ENCODE results near the gene PDCD1LG2. TPM values are rescaled to one million over a fixed set of nuclear protein-coding genes. Genes with fewer than 3 reads are reported as not detected.

PDCD1LG2 gene
- total RNA-seq, 2 experiments from 2014 or later: 0.11 to 0.17 TPM

- H3K4me1 ChIP-seq (ENCODE audit: insufficient read depth, low read length): peaks cover 20% of the 10 kb centered on the region
- DNase-seq: no peak
- H3K4me3 Mint-ChIP-seq: no peak overlapping the region
- ChIA-PET POLR2A (interaction anchor here (1.1 kb wide), 1 partner anchor 114 kb away, joined by 3 read pairs; the partner anchor contains the start of gene CD274), CTCF (no interaction called here)
- no peaks in the 10 kb centered on the region for H3K27me3 Mint-ChIP-seq
- no peaks in the 10 kb centered on the region for H3K9me3 ChIP-seq (ENCODE audit: control insufficient read depth in 1 of 2, insufficient read depth in 1 of 2, low read length in 2 of 2)
- H3K27ac Mint-ChIP-seq: peak overlapping the region; percentile 37
- intact Hi-C loops (cut with DNase I, micrococcal nuclease): no loop called here
- peaks cover 58% of the 10 kb centered on the region for H3K4me1 Mint-ChIP-seq (ENCODE audit: low read depth)
- peaks cover 2% of the 10 kb centered on the region for H3K9me3 Mint-ChIP-seq
- TF ChIP-seq, protein P1, sequence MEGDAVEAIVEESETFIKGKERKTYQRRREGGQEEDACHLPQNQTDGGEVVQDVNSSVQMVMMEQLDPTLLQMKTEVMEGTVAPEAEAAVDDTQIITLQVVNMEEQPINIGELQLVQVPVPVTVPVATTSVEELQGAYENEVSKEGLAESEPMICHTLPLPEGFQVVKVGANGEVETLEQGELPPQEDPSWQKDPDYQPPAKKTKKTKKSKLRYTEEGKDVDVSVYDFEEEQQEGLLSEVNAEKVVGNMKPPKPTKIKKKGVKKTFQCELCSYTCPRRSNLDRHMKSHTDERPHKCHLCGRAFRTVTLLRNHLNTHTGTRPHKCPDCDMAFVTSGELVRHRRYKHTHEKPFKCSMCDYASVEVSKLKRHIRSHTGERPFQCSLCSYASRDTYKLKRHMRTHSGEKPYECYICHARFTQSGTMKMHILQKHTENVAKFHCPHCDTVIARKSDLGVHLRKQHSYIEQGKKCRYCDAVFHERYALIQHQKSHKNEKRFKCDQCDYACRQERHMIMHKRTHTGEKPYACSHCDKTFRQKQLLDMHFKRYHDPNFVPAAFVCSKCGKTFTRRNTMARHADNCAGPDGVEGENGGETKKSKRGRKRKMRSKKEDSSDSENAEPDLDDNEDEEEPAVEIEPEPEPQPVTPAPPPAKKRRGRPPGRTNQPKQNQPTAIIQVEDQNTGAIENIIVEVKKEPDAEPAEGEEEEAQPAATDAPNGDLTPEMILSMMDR (IDR thresholded peaks at IDR 0.05): no peak
- no peaks in the 10 kb centered on the region for H3K36me3 ChIP-seq (ENCODE audit: insufficient read depth, low read length)
- no peak overlapping the region for H3K27ac ChIP-seq (ENCODE audit: low read depth in 1 of 2, low read length in 2 of 2)
- H3K27me3 ChIP-seq (ENCODE audit: control insufficient read depth in 1 of 2, insufficient read depth in 2 of 2, low read length in 2 of 2): no peaks in the 10 kb centered on the region
- no peaks in the 10 kb centered on the region for H3K36me3 Mint-ChIP-seq (ENCODE audit: low read depth)
- no peak for ATAC-seq (ENCODE audit: poor library complexity)
- no peak overlapping the region for H3K4me3 ChIP-seq (ENCODE audit: low read length)
Observed at GRCh38 chr9:5563886-5564285, 53.6 kb downstream of the PDCD1LG2 start.

- no peak overlapping the region for H3K4me3 ChIP-seq (ENCODE audit: low read length)
- H3K27ac ChIP-seq (ENCODE audit: low read depth in 1 of 2, low read length in 2 of 2): no peak overlapping the region
- no peak for DNase-seq
- Mint-ChIP-seq H3K4me1 (ENCODE audit: low read depth) (peaks cover 49% of the 10 kb centered on the region), H3K36me3 (ENCODE audit: low read depth) (no peaks in the 10 kb centered on the region), H3K27ac (no peak overlapping the region), H3K4me3 (no peak overlapping the region), H3K9me3 (peaks cover 2% of the 10 kb centered on the region), H3K27me3 (no peaks in the 10 kb centered on the region)
- no peaks in the 10 kb centered on the region for H3K36me3 ChIP-seq (ENCODE audit: insufficient read depth, low read length)
- POLR2A ChIA-PET: no interaction called here
- CTCF ChIA-PET: no interaction called here
- no peaks in the 10 kb centered on the region for H3K27me3 ChIP-seq (ENCODE audit: control insufficient read depth in 1 of 2, insufficient read depth in 2 of 2, low read length in 2 of 2)
- peaks cover 17% of the 10 kb centered on the region for H3K4me1 ChIP-seq (ENCODE audit: insufficient read depth, low read length)
- ATAC-seq (ENCODE audit: poor library complexity): no peak
- H3K9me3 ChIP-seq (ENCODE audit: control insufficient read depth in 1 of 2, insufficient read depth in 1 of 2, low read length in 2 of 2): no peaks in the 10 kb centered on the region
- TF ChIP-seq, protein P1 (IDR thresholded peaks at IDR 0.05): no peak
- intact Hi-C loops (cut with DNase I, micrococcal nuclease): no loop called here
Observed at GRCh38 chr9:5566054-5566618, 55.8 kb downstream of the PDCD1LG2 start.

GRCh38 chr9:5568868-5569267, 58.5 kb downstream of the PDCD1LG2 start:
- peaks cover 32% of the 10 kb centered on the region for H3K4me1 Mint-ChIP-seq (ENCODE audit: low read depth)
- no peaks in the 10 kb centered on the region for H3K27me3 Mint-ChIP-seq
- ChIA-PET CTCF (no interaction called here), POLR2A (interaction anchor here (0.7 to 4.6 kb wide), 3 partner anchors 11 to 119 kb away, joined by 3 to 35 read pairs (median 5); partner anchors contain the start of gene CD274)
- no peaks in the 10 kb centered on the region for H3K36me3 Mint-ChIP-seq (ENCODE audit: low read depth)
- H3K9me3 ChIP-seq (ENCODE audit: control insufficient read depth in 1 of 2, insufficient read depth in 1 of 2, low read length in 2 of 2): no peaks in the 10 kb centered on the region
- H3K4me1 ChIP-seq (ENCODE audit: insufficient read depth, low read length): peaks cover 17% of the 10 kb centered on the region
- DNase-seq (peak in 1 of 14 experiments; percentile 54), ATAC-seq (ENCODE audit: poor library complexity) (peak; percentile 54)
- intact Hi-C loops (cut with DNase I, micrococcal nuclease): no loop called here
- no peak overlapping the region for H3K4me3 ChIP-seq (ENCODE audit: low read length)
- no peak overlapping the region for H3K27ac ChIP-seq (ENCODE audit: low read depth in 1 of 2, low read length in 2 of 2)
- H3K27ac Mint-ChIP-seq: peak overlapping the region; percentile 0
- no peaks in the 10 kb centered on the region for H3K27me3 ChIP-seq (ENCODE audit: control insufficient read depth in 1 of 2, insufficient read depth in 2 of 2, low read length in 2 of 2)
- TF ChIP-seq, protein P1 (IDR thresholded peaks at IDR 0.05): no peak
- peak overlapping the region; percentile 43 for H3K4me3 Mint-ChIP-seq
- H3K36me3 ChIP-seq (ENCODE audit: insufficient read depth, low read length): no peaks in the 10 kb centered on the region
- H3K9me3 Mint-ChIP-seq: no peaks in the 10 kb centered on the region
